Neutrophil (primary cell): ENCODE results near the gene TMED3.

ENCODE experiments used
- H3K27ac ChIP-seq: fragments of 200-600 bp; sonication (generic); 2 replicates; pipeline ENCODE4 v1.5.1; 2016; ENCODE audit warnings: mild to moderate bottlenecking, moderate library complexity
- H3K27me3 ChIP-seq: fragments of 200-600 bp; sonication (generic); 2 replicates; pipeline ENCODE4 v1.6.0; 2016; ENCODE audit warnings: mild to moderate bottlenecking
- H3K36me3 ChIP-seq: fragments of 200-600 bp; sonication (generic); 2 replicates; pipeline ENCODE4 v1.5.1; 2017
- H3K4me1 ChIP-seq, 2 experiments: fragments of 200-600 bp in 1 of 2; sonication (generic) in 1 of 2; 1 replicate in 1 of 2; 2 replicates in 1 of 2; pipeline versions ENCODE4 v1.5.1 to v1.6.1; 2013 to 2016; ENCODE audit warnings: low read depth in 1 of 2, low read length in 1 of 2, mild to moderate bottlenecking in 1 of 2, moderate library complexity in 1 of 2; ENCODE audit not compliant: control insufficient read depth in 1 of 2, insufficient read depth in 1 of 2
- H3K4me3 ChIP-seq, 2 experiments: fragments of 200-600 bp in 1 of 2; sonication (generic) in 1 of 2; 1 replicate in 1 of 2; 2 replicates in 1 of 2; pipeline ENCODE4 v1.5.1; 2013 to 2016; ENCODE audit warnings: low read depth in 1 of 2, low read length in 1 of 2, mild to moderate bottlenecking in 1 of 2, moderate library complexity in 1 of 2
- H3K9me3 ChIP-seq: fragments of 200-600 bp; sonication (generic); 2 replicates; pipeline ENCODE4 v1.5.1; 2016
- CTCF ChIP-seq: fragments of 200-600 bp; sonication (generic); IDR thresholded peaks from 2 replicates; pipeline ENCODE4 v1.5.1; 2016; ENCODE audit warnings: antibody characterized with exemption

Gene TMED3

GRCh38 chr15:79283252-79284048 is 27.5 kb upstream of the TMED3 start:
- H3K4me3 ChIP-seq: no peak overlapping the region
- H3K27me3 ChIP-seq: peaks cover 99% of the 10 kb centered on the region
- H3K9me3 ChIP-seq: no peaks in the 10 kb centered on the region
- no peaks in the 10 kb centered on the region for H3K4me1 ChIP-seq
- no peaks in the 10 kb centered on the region for H3K36me3 ChIP-seq
- TF ChIP-seq CTCF: no peak
- no peak overlapping the region for H3K27ac ChIP-seq

GRCh38 chr15:79290642-79291275 is 20.2 kb upstream of the TMED3 start:
- Histone ChIP-seq H3K27ac (no peak overlapping the region), H3K4me1 (no peaks in the 10 kb centered on the region), H3K36me3 (no peaks in the 10 kb centered on the region), H3K9me3 (no peaks in the 10 kb centered on the region), H3K4me3 (no peak overlapping the region), H3K27me3 (peaks cover 77% of the 10 kb centered on the region)
- TF ChIP-seq CTCF: no peak

- no peaks in the 10 kb centered on the region for H3K9me3 ChIP-seq
- no peak for TF ChIP-seq CTCF
- no peak overlapping the region for H3K27ac ChIP-seq
- no peaks in the 10 kb centered on the region for H3K4me1 ChIP-seq
- peaks cover 75% of the 10 kb centered on the region for H3K27me3 ChIP-seq
- no peaks in the 10 kb centered on the region for H3K36me3 ChIP-seq
- H3K4me3 ChIP-seq: no peak overlapping the region
Measured at GRCh38 chr15:79292011-79292410, 18.9 kb upstream of the TMED3 start.

- H3K36me3 ChIP-seq: no peaks in the 10 kb centered on the region
- H3K4me1 ChIP-seq: no peaks in the 10 kb centered on the region
- peaks cover 83% of the 10 kb centered on the region for H3K27me3 ChIP-seq
- no peak for TF ChIP-seq CTCF
- no peaks in the 10 kb centered on the region for H3K9me3 ChIP-seq
- H3K4me3 ChIP-seq: no peak overlapping the region
- no peak overlapping the region for H3K27ac ChIP-seq
Measured at GRCh38 chr15:79294075-79294474, 16.8 kb upstream of the TMED3 start.

- TF ChIP-seq CTCF: no peak
- Histone ChIP-seq H3K27me3 (peaks cover 92% of the 10 kb centered on the region), H3K4me1 (no peaks in the 10 kb centered on the region), H3K9me3 (no peaks in the 10 kb centered on the region), H3K27ac (no peak overlapping the region), H3K4me3 (no peak overlapping the region), H3K36me3 (no peaks in the 10 kb centered on the region)
Measured at GRCh38 chr15:79296583-79296982, 14.3 kb upstream of the TMED3 start.
